OCI-LY3 (cell line): Measurements from ENCODE around the gene KRT73.

ENCODE experiments used
- H2AFZ ChIP-seq: fragments of 200-600, 300-600 bp; shearing (Covaris generic); 2 replicates; pipeline ENCODE4 v1.6.0; 2014; ENCODE audit warnings: antibody characterized with exemption, low read depth, low read length
- H3K27ac ChIP-seq: fragments of 200-600, 300-600 bp; sonication (generic); 2 replicates; pipeline ENCODE4 v1.5.1; 2014; ENCODE audit warnings: mild to moderate bottlenecking, low read length, moderate library complexity, mixed read lengths
- H3K27me3 ChIP-seq: fragments of 200-600, 300-600 bp; sonication (generic); 2 replicates; pipeline ENCODE4 v1.6.1; 2014; ENCODE audit warnings: low read depth, low read length, mixed read lengths
- H3K36me3 ChIP-seq: fragments of 200-600, 300-600 bp; sonication (generic); replicated peaks from 2 replicates; pipeline ENCODE3; 2014; ENCODE audit warnings: low read depth, low read length, mixed read lengths
- H3K4me1 ChIP-seq: fragments of 300-600, 200-600 bp; sonication (generic); 2 replicates; pipeline ENCODE4 v1.6.1; 2014; ENCODE audit warnings: low read length, mixed read lengths
- H3K4me2 ChIP-seq: fragments of 200-600, 300-600 bp; sonication (generic); 2 replicates; pipeline ENCODE4 v1.6.1; 2014; ENCODE audit warnings: low read length, mixed read lengths
- H3K4me3 ChIP-seq: fragments of 300-600, 200-600 bp; sonication (generic); 2 replicates; pipeline ENCODE4 v1.5.1; 2014; ENCODE audit warnings: antibody characterized with exemption, mild to moderate bottlenecking, low read length, moderate library complexity
- H3K79me2 ChIP-seq: fragments of 300-600, 200-600 bp; shearing (Covaris generic); 2 replicates; pipeline ENCODE4 v1.6.1; 2014; ENCODE audit warnings: mild to moderate bottlenecking, low read length, mixed read lengths
- H3K9ac ChIP-seq: fragments of 300-600, 200-600 bp; shearing (Covaris generic); 2 replicates; pipeline ENCODE4 v1.6.0; 2014; ENCODE audit warnings: mild to moderate bottlenecking, low read length, moderate library complexity
- H3K9me3 ChIP-seq: fragments of 200-600, 300-600 bp; shearing (Covaris generic); 2 replicates; pipeline ENCODE4 v1.6.1; 2014; ENCODE audit warnings: low read length, mixed read lengths; ENCODE audit not compliant: insufficient read depth
- H4K20me1 ChIP-seq: fragments of 200-600, 300-600 bp; sonication (generic); 2 replicates; pipeline ENCODE4 v1.6.1; 2016; ENCODE audit warnings: low read length, mixed read lengths; ENCODE audit not compliant: insufficient read depth
- EZH2phosphoT487 ChIP-seq: fragments of 200-600 bp; shearing (Covaris generic); IDR thresholded peaks from 2 replicates; pipeline ENCODE4 v1.6.1; 2018; ENCODE audit warnings: antibody characterized with exemption, mixed run types, low read depth
- TF ChIP-seq, protein P1 (sequence below): fragments of 200-600, 300-600 bp; sonication (generic); IDR thresholded peaks from 2 replicates; pipeline ENCODE4 v1.5.1; 2014; ENCODE audit warnings: antibody characterized with exemption, low read length, low read depth

Gene KRT73

DNA sequence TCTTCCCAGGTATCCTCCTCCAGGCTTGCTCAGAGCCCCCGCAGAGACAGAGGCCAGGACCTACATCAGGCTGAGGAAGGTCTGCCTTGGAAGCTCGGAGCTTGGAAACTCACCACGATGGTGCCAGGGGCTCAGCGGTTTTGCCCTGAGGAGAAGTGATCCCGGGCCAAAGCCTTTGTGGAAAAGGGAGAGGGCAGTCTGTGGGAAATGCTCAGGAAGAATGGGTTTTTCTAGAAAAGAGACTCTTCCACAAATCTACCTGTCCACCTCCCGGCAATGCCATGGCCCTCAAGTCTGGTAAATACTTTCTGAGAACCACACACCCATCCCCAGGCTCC lies 25.7 kb upstream of the KRT73 start:
- Histone ChIP-seq H3K9me3 (no peaks in the 10 kb centered on the region), H3K4me3 (no peak overlapping the region), H3K27me3 (peaks cover 54% of the 10 kb centered on the region), H3K9ac (no peak overlapping the region), H2AFZ (no peak overlapping the region), H3K27ac (no peak overlapping the region), H3K36me3 (no peaks in the 10 kb centered on the region), H3K79me2 (no peaks in the 10 kb centered on the region), H3K4me1 (peaks cover 6% of the 10 kb centered on the region), H4K20me1 (peaks cover 5% of the 10 kb centered on the region; the same call in 1 of the 2 replicates), H3K4me2 (no peak overlapping the region)
- TF ChIP-seq EZH2phosphoT487 = no peak
- TF ChIP-seq, protein P1, sequence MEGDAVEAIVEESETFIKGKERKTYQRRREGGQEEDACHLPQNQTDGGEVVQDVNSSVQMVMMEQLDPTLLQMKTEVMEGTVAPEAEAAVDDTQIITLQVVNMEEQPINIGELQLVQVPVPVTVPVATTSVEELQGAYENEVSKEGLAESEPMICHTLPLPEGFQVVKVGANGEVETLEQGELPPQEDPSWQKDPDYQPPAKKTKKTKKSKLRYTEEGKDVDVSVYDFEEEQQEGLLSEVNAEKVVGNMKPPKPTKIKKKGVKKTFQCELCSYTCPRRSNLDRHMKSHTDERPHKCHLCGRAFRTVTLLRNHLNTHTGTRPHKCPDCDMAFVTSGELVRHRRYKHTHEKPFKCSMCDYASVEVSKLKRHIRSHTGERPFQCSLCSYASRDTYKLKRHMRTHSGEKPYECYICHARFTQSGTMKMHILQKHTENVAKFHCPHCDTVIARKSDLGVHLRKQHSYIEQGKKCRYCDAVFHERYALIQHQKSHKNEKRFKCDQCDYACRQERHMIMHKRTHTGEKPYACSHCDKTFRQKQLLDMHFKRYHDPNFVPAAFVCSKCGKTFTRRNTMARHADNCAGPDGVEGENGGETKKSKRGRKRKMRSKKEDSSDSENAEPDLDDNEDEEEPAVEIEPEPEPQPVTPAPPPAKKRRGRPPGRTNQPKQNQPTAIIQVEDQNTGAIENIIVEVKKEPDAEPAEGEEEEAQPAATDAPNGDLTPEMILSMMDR = no peak

GRCh38 chr12:52643233-52644077 lies 25.1 kb upstream of the KRT73 start:
- no peak overlapping the region for H3K4me2 ChIP-seq
- H3K4me3 ChIP-seq = no peak overlapping the region
- peaks cover 5% of the 10 kb centered on the region; the same call in 1 of the 2 replicates for H4K20me1 ChIP-seq
- TF ChIP-seq EZH2phosphoT487 = no peak
- TF ChIP-seq, protein P1 = no peak
- H3K9ac ChIP-seq = no peak overlapping the region
- H3K27me3 ChIP-seq = peaks cover 60% of the 10 kb centered on the region
- no peaks in the 10 kb centered on the region for H3K79me2 ChIP-seq
- no peak overlapping the region for H2AFZ ChIP-seq
- no peaks in the 10 kb centered on the region for H3K36me3 ChIP-seq
- H3K9me3 ChIP-seq = no peaks in the 10 kb centered on the region
- no peak overlapping the region for H3K27ac ChIP-seq
- no peaks in the 10 kb centered on the region for H3K4me1 ChIP-seq

- Histone ChIP-seq H4K20me1 (no peaks in the 10 kb centered on the region), H3K27me3 (peaks cover 70% of the 10 kb centered on the region), H3K4me2 (no peak overlapping the region), H3K4me3 (no peak overlapping the region), H3K27ac (no peak overlapping the region), H3K79me2 (no peaks in the 10 kb centered on the region), H3K36me3 (no peaks in the 10 kb centered on the region), H3K9me3 (no peaks in the 10 kb centered on the region), H3K4me1 (no peaks in the 10 kb centered on the region), H2AFZ (no peak overlapping the region), H3K9ac (no peak overlapping the region)
- TF ChIP-seq, protein P1 = no peak
- TF ChIP-seq EZH2phosphoT487 = no peak
Observed at GRCh38 chr12:52641468-52641867, 23.1 kb upstream of the KRT73 start.

GRCh38 chr12:52637299-52637698 lies 18.9 kb upstream of the KRT73 start:
- no peaks in the 10 kb centered on the region for H3K4me1 ChIP-seq
- no peak overlapping the region for H3K4me3 ChIP-seq
- no peaks in the 10 kb centered on the region for H3K79me2 ChIP-seq
- H3K9me3 ChIP-seq = no peaks in the 10 kb centered on the region
- H3K27me3 ChIP-seq = peaks cover 44% of the 10 kb centered on the region
- H3K27ac ChIP-seq = no peak overlapping the region
- no peaks in the 10 kb centered on the region for H3K36me3 ChIP-seq
- no peaks in the 10 kb centered on the region for H4K20me1 ChIP-seq
- no peak for TF ChIP-seq EZH2phosphoT487
- TF ChIP-seq, protein P1 = no peak
- no peak overlapping the region for H3K4me2 ChIP-seq
- H2AFZ ChIP-seq = no peak overlapping the region
- H3K9ac ChIP-seq = no peak overlapping the region
